HG03571 (cell line): ENCODE results near the gene VMAC.
"Not testable (repeated sequence)": the region's sequence is repeated elsewhere in the genome, so short reads cannot be mapped to it uniquely, and the experiment has no call there.

Source experiments
- ATAC-seq: cut with Tn5 transposase; IDR thresholded peaks from one replicate; pipeline ENCODE4 v1.9.1; 2021; ENCODE audit not compliant: unreplicated experiment

The VMAC gene

DNA sequence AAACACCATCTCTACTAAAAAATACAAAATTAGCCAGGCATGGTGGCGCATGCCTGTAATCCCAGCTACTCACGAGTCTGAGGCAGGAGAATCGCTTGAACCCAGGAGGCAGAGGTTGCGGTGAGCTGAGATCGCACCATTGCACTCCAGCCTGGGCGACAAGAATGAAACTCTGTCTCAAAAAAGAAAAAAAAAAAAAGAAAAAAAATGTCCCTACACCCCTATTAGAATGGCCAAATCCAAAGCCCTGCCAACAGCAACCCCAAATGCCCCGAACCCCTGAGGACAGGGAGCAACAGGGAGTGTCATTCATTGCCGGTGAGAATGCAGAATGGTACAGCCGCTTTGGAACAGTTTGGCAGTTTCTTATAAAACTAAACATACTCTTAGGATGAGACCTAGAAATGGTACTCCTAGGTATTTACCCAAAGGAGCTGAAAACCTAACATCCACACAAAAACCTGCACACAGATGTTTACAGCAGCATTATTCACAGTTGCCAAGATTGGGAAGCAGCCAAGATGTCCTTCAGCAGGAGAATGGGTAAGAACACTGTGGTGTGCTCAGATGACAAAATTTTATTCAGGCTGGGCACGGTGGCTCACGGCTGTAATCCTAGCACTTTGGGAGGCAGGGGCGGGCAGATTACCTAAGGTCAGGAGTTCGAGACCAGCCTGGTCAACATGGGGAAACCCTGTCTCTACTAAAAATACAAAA is 21.4 kb upstream of the VMAC start:
- ATAC-seq = not testable (repeated sequence)

GRCh38 chr19:5884065-5884811 is 20.4 kb upstream of the VMAC start:
- not testable (repeated sequence) for ATAC-seq

GRCh38 chr19:5889288-5889971 is 15.2 kb upstream of the VMAC start:
- no peak for ATAC-seq

GRCh38 chr19:5890099-5890498 is 14.6 kb upstream of the VMAC start:
- ATAC-seq = no peak

- no peak for ATAC-seq
Measured at GRCh38 chr19:5891572-5891937, 13.1 kb upstream of the VMAC start.

DNA sequence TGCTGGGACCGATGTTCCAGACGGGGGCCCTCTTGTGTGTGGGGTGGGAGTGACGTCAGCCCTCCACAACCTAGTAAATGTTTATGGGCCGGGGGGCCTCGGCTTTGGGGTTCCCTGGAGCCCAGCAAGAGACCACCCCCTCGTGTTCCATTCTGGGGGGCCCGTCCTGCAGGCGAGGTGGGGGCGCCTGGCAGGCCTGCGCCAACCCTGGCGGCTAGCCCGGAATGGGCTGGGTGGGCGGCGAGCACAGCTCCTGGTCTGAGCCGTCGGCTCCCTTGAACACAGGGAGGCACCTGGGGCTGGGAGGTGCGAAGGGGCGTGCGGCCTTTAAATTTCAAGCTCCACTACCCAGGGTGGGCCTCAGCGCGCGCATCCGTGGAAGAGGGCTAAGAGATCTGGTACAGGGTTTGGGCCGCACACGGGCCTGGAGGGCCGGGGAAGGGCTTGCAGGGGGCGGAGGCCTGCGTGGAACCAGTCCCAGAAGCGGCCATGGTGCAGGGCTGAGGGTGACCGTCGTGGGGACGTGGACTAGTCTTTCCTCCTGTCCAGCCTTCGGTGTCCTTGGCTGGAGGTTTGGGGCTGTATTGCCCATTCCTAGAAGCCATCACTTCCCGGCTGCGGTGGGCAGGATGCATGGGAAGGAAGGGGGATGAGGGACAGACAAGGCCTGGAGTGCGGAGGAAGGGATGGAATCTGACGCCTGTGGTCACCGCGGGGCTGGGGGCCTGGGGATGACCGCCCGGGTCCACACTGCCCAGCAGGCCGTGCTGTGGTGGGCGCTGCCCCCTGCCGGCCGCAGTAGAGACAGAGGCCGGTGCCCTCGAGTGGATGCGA is 12.5 kb upstream of the VMAC start:
- ATAC-seq = no peak

- ATAC-seq = no peak
Measured at GRCh38 chr19:5892772-5893275, 11.8 kb upstream of the VMAC start.

DNA sequence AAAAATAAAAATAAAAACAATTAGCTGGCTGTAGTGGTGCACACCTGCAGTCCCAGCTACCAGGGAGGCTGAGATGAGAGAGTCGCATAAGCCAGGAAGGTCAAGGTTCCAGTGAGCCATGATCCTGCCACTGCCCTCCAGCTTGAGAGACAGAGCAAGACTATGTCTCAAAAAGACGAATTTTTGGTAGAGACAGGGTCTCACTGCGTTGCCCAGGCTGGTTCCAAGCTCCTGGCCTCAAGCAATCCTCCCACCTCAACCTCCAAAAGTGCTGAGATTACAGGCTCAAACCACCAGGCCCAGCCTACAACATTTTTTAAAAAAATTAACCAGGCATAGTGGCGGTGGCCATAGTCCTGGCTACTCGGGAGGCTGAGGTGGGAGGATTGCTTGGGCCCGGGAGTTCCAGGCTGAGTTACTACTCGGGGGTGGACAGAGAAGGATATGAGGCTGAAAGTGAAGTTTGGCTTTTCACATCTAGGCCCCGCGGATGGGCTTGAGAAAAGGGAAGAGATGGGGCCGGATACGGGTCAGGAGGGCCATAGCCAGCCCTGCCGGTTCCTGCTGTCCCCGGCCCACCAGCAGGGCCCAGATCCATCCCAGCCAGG is 11.3 kb upstream of the VMAC start:
- no peak for ATAC-seq

DNA sequence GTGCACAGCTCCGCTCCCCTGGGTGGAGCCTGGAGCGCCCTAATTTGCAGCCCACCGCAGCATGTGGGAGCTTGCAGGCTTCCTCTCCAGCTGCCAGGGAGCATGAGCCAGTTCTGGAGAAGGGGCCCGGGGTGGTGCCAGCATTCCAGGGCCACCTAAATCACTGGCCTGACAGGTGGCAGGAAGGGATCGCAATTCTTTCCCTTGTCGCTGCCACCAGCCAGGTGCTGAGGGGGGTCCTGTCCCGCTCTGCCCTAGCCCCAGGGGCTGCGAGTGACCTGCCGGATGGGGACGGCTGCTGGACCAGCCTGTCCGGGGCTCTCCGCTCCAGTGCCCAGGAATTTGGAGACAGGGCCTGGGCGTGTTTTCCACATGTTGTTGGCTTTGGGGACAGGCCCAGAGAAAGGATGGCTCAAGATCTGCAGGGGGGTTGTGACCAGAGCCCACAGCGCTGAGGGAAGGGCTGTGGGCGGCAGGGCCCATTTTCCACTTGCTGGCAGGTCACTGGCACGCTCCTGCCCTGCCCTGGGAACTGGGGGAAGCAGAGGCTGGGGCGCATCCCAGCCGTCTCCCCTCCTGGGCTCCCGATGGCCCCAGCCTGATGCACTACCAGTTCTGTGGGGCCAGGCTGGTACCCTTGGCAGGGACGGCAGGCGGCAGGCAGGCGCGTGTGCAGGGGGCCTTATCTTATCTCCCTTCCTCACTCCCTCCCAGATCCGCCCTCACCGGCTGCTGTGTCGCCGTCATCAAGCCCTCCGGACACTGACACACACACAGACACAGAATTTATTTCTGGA is 10.6 kb upstream of the VMAC start:
- no peak for ATAC-seq

DNA sequence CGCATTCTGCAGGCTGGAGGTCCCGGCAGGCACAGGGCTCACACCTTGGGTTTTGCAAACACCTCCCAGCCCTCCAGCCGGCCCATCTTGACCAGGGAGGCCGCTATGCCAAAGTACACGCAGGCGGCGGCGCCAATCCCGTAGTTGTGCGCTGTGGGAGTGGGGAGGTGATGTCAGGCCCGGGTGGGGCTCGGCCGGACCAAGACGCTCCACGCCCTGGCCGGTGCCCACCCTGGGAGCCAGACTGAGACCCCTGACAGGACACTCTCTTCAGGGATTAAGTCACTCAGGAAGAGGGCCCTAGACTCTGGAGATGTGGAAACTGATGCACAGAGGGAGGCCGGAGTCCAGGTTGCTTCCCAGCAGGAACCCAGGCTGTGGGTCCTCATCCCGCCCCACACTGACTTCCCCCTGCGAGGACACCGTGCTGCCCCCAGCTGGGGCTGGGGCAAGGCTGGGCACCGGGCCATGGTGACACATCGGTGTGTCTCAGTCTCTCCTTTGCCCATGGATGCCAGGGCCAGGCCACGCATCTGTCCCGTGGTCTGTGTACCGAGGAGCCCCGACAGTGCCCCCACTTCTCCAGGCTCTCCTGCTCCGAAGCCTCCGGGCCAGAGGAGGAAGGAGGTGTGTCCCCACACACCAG is 9.8 kb upstream of the VMAC start:
- ATAC-seq = no peak

DNA sequence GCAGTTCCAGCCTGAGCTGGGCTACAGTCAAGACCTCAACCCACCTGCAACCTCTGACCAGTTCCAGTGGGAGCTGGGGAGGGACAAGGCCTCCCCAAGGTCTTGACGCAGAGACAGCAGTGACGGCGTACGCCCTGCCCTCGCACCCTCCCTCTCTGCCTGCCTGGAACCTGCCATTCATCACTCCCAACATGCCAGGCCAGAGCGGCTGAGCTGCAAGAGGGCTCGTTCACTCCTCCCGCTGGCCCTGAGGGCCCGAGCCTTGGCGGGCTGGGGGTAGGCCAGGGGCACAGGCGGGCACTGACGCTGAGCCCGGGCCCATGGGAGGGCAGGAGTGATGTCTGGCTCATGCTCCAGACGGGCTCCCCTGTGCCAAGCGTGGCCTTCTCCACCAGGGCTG is 9.3 kb upstream of the VMAC start:
- no peak for ATAC-seq

DNA sequence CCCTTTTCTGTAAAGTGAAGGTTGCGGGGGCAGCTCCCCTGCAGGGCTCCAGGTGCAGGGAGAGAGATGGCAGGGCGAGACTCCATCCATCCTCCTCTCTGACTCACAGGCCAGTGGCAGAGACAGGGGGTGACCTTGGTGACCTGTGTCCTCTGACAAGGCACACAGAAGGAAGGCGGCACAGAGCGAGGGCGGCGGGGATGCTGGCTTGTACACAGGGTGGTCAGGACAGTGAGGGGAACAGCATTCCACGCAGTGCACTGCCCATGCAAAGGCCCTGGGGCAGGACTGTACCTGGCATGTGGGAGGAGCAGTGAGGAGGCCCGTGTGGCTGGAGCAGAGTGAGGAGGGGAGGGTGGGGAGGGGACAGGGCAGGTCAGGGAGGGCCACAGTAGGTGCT is 8.8 kb upstream of the VMAC start:
- ATAC-seq = no peak

DNA sequence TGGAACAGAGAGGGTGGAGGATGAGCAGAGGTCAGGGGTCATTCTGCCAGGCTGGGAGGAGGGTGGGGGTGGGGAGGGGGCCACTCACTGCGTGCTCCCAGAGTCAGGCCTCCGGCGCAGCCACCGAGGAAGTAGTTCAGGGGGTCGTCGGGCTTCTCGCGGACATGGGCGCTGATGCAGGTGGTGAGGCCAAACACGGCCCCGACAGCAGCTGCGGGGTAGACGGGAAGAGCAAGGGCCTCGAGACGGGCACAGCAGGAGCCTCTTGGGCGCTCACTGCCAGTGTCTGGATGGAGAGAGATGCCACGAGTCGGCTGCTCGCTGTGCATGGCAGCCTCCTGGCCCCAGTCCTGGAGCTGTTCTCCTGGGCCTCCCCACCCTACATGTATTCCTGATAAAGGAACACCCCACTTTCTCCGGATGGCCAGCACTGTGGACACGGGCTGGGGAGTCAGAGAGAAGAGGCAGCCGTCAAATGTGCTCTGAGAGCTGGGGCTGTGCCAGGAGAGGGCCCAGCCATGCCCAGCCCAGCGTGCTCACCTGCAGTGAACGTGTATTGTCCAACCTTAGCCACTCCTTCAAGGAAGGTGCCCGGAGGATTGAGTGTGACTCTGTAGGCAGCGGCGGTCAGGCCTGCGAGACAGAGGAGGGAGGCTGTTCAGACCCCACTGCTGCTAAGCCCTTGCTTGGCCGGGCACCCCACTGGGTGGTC is 8.2 kb upstream of the VMAC start:
- no peak for ATAC-seq

DNA sequence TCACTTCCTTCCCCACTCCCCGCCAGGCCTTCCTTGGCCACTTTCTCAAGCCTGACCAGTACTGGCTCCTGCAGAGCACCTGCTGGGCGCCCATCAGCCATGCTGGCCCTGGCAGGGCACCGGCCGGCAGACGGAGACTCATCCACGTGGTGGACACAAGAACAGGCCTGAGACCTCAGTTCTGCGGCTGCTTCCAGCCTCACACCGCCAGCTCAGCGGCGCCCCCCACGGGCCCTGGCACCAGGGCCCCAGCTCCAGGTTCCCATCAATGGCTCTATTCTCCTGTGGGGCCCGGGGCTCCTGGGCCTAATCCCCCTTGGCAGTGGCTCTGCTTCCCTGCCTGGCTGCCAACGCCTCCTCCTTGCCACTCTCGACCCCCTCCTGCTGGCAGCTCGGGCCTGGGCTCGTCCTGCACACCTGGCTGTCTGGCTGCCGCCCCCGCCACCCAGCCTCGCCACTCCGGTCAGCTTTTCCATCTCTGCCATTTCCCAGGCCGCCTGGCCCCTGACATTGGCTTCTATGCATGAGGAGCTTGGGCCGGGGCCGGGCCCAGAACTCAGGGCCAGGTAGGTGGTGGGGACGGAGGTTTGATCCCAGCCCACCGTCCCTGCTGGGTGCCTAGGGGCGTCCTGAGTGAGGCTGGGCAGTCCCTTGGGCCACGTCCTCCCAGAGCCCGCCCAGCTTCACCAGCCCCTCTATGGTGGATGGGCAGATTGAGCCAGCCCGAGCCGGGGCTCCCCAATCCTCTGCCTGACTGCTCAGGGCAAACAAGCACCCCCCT is 7.3 kb upstream of the VMAC start:
- ATAC-seq = no peak

DNA sequence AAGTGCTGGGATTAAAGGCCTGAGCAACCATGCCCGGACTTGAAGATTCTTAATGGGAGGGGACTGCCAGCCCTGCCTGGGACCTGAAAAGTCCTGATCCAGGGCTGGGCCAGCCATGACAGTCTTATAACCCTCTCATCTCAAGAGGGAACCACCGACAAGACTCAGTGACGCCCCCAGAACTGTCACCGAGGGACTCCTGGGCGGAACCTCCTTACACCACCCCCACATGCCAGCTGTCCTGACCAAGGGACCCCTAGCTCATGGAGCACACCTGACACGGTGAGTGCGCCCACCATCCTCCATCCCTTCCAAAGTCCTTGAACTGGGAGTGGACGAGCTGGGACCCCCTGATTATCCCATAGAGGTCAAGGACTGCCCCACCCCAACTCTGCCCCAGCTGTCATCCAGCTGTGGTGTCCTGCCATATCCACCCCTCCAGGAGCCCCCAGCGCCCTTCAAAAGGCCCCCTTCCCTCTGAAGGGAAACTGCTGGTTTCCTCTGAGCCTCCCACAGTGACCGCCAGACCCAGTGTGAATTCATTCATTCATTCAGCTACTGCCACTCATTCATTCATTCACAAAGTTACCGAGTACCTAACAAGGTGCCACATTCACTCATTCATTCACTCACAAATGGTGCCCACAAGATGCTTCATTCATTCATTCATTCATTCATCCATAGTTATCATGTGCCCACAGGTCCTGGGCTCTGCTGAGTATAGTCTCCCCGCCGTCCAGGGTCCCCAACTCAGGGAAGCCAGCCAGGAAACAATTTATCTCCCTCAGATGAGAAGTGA is 4.7 kb upstream of the VMAC start:
- no peak for ATAC-seq

- ATAC-seq = no peak
Measured at GRCh38 chr19:5900976-5901375, 3.7 kb upstream of the VMAC start.

DNA sequence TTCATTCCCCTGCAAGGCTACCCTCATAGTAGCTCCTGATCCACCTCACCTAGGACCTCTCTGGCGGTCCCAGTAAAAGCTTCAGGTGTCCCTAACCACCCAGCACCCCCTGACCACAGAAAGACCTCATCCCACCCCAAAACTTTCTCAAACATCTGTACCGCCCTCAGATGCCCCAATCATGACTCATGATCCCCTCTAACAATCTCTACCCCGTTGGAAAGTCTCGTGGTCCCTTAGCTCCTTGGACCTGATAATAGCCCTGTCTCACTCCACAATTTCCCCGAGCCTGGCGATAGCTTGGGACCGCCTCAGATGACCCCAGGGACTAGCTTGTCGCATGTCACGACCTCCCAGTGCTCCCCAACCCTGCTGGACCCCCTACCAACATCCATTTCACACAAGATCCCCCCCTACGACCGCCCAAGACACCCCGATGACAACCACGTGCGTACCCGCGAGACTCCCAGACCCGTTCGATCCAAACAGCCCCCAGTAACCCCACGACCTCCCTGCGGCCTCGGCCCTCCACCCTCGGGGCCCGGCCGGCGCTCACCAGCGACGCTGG is 1.5 kb upstream of the VMAC start:
- no peak for ATAC-seq
